Hindlimb muscle (tissue), 1 donor: ENCODE results near the gene SERAC1. TPM values are rescaled to one million over a fixed set of nuclear protein-coding genes. Genes with fewer than 3 reads are reported as not detected.

Experiments
- DNase-seq: peaks from one replicate; pipeline ENCODE4 v3.0.0-alpha.2; 2013
- polyA plus RNA-seq: library from polyadenylated mRNA; unstranded; fragments of 120-200 nt; gene quantifications from one replicate; pipeline ENCODE4 v1.2.1, GENCODE V29; 2013; ENCODE audit not compliant: insufficient read length

SERAC1 gene
- polyA plus RNA-seq, 1 donor: 5.8 TPM

DNA sequence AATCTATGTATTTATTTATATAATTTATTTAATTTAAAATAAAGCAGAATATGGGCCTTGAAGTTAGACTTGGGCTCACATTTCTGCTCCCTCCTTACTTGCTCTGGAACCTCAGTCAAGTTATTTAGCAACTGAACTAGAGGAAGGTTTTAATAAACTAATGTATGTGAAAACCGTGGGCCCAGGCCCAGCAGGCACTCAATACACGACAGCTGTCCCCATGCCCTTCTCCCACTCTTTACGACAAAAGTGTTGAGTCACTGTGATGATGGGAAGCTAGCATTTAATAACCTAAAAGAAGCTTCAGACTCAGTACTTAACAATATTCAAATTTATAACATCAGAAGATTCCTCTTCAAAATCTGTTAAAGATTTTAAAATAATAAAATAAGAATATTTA, 46.7 kb downstream of the SERAC1 start:
- no peak for DNase-seq

DNA sequence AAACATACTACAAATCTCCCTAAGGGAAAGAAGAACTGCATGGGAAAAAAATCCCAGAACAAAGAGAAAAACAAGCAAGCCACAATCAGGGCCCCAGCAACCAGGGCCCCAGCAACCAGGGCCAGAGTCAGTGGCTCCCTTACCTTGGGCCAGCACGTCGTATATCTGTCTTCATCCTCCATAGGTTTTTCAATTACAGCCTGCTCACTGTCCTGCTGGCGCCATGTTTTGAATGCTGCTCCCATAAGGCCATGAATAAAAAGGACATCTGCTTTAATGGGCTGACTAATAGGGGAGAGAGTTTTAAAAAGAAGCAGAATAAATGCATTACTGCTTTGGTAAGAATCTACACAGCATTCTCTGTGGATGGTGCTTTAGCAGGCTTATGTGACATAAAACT, 49.2 kb downstream of the SERAC1 start:
- no peak for DNase-seq

DNA sequence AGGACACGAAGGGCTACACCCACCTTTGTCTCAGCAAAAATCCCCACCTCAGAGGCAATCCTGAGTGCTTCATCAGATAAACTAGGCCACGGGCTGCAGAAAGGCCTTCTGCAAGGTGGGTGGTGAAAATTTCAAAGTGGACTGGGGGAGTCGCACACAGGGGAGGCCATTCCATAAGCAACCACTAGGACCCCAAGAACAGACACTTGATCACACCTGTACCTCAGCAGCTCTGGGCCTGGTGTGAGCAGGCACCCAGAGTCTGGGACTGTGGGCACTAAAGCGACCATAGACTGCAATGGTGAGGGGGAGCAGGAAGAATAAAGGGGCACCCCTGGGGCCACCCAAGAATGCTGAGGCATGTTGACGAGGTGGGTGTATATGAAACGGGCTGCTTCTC, 52.6 kb downstream of the SERAC1 start:
- no peak for DNase-seq

DNA sequence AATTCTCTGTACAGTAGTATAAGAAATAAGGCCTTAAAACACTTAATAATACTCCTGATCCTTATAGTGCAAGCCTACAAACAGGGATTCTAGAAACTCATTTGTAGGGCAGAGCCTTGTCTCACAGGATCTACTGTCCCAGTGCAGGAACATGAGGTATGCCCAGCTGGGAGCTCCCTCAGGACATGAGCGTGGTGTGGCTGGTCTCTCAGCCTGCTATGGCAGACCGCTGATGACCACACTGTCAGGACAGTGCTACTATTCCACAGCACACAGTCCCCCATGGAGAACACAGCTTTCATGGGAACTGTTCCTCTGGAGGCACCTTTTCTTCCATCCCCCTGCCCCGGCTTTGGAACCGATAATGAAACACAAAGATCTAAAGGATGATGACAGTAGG, 53.0 kb downstream of the SERAC1 start:
- DNase-seq: no peak

DNA sequence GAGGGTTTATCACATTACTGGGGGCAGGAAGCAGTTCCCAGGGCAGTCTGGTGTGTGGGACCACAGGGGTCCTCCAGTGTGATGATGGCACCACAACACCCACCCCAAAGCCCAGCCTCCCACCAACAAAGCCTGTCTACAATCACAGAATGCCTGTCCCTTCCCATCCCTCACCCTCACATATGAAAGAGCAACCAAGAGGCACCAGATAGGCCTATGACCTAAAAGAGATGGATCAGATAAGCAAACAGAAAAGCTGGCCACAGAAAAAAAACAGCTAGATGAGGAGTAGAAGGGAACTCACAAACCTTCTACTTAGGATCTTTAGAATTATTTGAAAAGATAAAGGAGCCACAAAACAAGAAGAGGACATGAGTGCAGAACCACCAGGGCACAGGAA, 54.3 kb downstream of the SERAC1 start:
- peak; percentile 3 for DNase-seq

DNA sequence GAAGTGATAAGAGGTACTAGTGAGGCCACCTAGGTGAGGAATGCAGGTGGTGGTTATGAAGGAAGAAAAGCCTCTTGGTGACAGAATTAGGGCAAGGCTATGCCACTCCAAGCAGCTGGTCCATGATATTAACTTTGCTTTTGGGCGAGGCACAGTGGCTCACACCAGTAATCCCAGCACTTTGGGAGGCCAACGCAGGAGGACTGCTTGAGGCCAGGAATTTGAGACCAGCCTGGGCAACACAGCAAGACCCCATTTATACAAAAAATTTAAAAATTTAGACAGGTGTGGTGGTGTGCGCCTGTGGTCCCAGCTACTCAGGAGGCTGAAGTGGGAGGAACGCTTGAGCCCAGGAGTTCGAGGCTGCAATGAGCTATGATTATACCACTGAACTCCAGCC, 56.1 kb downstream of the SERAC1 start:
- no peak for DNase-seq

DNA sequence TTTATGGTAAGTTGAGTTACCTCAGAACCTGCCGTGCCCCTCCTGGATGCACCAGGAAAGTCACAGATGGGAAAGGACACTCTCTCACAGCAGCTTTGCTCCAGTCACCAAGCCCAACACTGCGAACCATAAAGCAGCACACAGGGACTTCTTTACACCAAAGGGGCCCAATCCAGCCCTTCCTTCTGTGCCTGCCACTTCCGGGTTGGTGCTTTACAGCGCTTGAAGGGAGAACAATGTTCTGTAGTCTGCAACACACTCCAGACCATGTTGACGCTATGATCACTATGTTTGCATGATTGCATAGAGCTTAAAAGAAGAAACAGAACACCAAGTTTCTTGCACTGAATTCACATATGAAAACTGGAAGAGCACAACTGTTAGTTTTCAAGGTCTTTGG, 57.1 kb downstream of the SERAC1 start:
- DNase-seq: no peak

DNA sequence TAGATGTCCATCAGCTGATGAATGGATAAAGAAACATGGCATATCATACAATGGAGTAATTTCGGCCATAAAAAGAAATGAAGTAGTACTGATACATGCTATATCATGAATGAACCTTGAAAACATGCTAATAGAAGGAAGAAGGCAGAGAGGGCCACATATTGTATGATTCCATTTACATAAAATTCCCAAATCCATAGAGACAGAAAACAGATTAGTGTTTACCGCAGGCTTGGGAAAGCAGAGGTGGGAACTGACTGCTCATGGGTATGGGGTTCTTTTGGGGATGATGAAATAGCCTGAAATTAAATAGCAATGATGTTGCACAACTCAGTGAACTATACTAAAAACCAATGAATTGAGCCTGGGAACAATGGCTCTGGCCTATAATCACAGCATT, 58.3 kb downstream of the SERAC1 start:
- no peak for DNase-seq

DNA sequence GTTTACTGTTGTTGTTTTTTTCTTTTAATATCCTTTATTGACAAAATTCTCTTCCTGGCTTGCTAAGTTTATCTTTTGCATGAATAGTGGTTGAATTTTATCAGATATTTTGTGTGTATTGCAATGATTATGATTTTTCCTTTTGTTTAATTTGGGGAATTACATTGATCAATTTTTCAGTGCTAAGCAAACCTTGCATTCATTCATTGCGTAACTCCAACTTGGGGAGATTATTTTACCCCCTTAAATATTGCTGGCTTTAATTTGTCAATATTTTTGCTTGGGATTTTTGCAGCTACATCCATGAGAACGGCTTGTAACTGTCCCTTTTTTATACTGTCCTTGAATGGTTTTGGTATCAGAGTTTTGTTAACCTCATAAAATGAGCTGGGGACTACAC, 63.4 kb downstream of the SERAC1 start:
- no peak for DNase-seq

DNA sequence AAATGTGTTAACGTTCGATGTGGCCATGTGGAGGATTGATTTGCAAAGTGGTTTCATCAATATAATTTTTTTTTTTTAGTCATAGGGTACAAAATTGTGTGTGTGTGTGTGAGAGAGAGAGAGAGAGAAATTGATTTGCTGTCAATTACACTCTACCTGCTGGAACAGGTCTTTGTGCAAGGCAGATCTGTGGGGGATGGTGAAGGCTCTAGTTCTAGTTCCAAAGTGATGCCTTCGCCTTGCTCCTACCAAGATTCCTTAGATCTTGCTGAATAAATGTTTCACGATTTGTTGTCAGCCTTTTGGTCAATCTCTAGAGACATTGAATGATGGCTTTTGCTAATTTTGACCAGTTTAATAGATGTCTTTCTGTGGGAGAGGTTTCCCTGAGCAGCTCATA, 64.8 kb downstream of the SERAC1 start:
- DNase-seq: no peak

DNA sequence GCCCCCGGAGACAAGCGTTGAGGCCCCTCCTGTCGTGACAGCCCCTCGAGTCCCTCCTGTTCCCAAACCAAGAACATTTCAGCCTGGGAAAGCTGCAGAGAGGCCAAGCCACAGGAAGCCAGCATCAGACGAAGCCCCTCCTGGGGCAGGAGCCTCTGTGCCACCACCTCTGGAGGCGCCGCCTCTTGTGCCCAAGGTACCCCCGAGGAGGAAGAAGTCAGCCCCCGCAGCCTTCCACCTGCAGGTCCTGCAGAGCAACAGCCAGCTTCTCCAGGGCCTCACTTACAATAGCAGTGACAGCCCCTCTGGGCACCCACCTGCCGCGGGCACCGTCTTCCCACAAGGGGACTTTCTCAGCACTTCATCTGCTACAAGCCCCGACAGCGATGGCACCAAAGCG, 72.4 kb downstream of the SERAC1 start:
- no peak for DNase-seq

DNA sequence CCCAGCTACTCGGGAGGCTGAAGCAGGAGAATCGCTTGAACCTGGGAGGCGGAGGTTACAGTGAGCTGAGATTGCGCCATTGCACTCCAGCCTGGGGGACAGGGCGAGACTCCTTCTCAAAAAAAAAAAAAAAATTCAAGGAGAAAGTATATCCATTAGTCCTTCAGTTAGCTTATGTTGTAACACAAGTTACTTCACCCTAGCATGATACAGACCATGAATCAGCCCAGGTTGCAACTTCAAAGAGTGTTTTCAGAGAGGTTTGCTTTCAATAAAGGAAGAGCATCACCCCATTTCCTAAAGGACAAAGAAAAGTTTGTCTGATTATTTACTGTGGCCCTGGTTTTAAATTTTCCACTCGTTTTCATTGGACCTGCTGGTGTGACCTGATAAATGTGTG, 73.0 kb downstream of the SERAC1 start:
- no peak for DNase-seq

DNA sequence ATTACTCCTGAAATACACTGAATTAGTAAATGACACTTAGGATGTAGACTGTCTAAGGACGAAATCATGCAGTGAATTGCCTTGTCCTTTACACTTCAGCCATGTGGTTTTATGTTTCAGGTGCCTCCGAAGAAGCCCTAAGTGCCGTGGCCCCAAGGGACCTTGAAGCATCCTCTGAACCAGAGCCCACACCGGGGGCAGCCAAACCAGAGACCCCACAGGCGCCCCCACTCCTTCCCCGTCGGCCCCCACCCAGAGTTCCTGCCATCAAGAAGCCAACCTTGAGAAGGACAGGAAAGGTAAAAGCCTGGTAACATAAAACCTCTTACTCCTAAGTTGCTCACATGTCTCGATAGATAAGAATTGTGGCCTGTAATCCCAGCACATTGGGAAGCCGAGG, 75.3 kb downstream of the SERAC1 start:
- no peak for DNase-seq

DNA sequence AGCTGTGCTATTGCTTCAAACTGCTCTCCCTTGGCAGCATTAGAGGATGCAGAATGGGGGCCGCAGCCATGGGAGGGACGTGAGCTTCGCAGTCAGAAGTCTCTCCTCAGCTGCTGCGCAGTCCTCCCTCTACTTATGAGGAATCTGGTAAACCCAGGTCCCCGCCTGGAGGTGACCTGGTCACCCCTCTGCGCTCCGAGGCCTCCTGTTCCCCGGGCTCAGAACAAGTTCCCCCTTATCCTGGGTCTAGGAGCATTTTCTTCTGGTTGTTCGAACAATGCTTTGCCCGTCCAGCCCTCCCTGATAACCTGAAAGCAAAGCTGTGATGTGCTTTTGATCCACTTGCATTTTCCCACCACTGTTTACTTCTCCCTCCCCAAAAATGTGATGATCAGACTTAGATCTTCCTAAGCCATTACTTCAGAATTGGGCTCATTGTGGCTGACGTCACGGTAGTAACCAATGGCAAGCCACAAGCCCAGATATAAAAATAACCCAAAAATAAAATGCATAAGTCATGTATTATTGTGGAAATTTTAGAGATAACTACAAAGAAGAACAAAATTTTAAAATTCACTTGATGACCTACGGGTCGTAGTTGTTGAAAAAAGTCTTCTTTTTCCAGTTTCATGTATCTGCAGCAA, 80.7 kb downstream of the SERAC1 start:
- DNase-seq: no peak

DNA sequence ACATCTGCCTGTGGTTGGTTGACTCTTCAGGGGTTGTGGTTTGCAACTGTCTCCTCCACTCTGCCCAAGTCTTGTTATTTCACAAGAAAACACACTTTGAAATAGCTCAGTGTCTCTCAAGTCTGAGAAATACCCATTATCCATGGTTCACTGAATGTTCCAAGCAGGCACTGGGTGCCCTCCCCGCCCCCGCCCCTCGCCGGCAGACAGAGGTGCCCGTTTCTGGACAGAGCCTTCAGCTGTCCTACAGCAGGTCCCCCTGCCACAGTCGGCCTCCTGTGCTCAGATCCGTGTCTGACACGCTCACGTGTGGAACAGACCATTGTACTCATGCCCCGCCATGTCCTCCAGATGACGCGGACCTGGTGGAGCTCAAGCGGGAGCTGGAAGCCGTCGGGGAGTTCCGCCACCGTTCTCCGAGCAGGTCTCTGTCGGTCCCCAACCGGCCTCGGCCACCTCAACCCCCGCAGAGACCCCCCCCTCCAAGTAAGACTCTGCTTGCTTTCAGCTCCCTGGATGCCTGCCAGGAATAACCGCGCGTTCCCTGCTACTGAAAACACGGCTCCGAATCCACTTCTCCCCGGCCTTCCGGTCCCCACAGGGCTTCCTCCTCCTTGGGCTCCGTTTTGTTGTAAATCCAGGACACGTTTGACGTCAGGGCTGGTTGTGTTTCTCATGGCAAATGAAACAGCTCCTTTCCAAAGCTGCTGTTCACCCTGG, 81.4 kb downstream of the SERAC1 start:
- DNase-seq: no peak

DNA sequence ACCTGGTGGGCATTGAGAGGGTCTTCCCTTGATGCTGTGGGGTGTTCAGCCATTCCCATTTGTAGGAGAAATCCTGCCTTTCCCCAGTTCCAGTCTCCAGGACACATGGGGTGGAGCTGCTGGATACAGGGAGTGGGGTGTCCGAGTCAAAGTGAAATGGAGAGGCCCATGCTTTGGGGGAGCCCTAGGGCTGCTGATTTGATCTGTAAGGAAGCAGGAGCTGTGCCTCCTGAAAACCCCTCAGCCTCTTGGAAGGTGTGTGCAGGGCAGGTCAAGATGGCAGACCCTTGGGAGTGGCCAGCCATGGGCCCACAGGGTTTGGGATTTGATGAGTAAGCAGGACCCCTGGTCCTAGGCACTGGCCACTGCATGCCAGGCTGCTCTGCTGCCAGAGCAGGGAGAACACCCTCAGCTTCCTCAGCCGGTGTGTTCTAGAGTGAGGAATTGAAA, 82.0 kb downstream of the SERAC1 start:
- no peak for DNase-seq

DNA sequence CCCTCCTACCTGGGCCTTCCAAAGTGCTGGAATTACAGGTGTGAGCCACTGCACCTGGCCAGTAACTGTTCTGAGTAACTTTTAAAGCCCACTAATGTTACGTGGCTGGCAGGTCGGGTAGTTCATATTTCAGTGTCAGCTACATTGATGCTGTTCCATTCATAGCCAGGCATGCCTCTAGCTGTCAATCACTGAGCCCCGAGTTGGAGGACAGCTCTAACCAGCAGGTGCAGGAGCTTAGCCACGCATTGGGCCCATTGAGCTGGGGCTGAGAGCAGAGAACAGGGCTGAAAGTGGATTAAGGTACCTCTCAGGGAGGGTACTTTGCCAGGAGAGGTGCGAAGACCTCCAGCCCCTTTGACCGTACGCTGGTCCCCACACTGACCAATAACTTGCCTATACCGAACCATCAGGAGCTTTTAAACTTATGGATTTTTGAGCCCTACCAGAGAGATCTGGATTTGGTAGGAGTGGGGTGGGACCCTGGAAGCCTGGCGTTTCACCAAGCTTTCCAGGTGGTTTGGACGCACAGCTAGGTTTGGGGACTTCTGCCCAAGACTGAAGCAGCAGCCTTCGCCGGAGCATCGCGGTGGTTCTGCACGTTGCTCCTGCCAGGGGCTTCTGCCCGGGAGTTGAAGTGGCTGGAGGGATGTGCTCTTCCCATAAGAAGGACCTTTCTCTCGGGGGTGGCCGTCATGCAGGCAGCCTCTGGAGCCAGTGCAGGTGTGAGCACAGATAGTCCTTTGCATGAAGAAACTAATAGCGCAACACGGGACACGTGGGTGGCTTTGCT, 82.6 kb downstream of the SERAC1 start:
- no peak for DNase-seq

DNA sequence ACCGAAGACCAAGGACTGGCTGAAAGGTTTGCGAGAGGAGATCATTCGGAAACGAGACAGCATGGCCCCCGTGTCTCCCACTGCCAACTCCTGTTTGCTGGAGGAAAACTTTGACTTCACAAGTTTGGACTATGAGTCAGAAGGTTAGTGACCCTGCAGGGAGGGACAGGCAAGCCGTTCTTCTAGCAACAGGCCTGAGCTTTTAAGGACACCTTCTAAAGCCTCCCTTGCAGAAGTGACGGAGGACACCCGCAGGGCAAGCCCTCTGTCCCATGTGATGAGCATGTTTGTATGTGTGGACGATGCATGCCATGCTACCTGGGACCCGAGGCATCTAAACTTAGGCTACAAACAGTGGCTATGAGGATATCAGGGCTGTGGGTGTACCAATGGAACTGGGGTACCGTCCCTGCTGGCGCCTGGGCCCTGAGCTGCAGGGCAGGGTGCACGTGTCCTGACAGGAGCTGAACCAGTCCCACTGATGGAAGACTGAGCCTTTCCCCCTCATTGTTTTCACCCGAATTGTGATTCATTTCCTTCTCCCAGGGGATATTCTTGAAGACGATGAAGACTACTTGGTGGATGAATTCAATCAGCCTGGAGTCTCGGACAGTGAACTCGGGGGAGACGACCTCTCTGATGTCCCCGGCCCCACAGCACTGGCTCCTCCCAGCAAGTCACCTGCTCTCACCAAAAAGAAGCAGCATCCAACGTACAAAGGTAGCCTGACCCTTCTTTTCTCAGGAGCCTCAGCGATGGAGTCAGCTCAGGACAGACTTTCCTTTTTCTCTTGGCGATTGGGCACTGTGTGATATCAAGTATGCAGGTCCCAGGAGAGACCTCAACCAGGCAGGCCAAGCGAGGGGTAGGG, 84.4 kb downstream of the SERAC1 start:
- no peak for DNase-seq

DNA sequence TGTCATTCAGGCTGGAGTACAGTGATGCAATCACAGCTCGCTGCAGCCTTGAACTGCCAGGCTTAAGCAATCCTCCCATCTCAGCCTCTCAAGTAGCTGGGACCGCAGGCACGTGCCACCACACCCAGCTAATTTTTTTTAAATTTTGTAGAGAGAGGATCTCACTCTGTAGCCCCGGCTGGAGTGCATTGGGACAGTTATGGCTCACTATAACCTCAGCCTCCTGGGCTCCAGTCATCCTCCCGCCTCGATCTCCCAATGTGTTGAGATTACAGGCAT, 86.5 kb downstream of the SERAC1 start:
- DNase-seq: no peak

DNA sequence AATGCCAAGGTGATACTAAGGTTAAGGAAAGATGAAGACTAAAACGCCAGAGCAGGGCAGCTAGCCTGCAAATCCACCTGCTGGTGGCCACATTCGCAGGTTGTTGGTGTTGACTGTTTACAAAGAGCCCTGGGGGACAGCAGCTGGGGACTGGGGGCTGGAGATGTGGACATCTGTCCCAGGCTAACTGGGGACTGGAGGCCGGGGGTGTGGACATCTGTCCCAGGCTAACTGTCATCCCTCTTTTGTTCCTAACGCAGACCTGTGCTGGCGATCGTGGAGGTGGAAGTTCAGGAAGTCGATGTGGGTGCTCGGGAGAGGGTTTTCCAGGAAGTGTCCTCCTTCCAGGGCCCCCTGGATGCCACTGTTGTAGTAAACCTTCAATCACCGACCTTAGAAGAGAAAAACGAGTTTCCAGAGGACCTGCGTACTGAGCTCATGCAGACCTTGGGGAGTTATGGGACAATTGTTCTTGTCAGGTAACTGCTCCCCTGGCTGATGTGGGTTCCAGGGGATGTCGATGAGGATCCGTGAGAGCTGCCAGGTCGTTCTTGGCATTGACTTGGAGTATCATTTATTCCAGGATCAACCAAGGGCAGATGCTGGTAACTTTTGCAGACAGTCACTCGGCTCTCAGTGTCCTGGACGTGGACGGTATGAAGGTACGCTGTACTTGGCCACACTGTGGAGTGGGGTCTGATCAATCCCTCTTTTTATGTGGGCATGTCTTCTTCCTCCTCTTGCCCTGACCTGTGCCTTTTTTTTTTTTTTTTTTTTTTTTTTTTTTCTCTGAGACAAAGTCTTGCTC, 87.0 kb downstream of the SERAC1 start:
- DNase-seq: no peak

DNA sequence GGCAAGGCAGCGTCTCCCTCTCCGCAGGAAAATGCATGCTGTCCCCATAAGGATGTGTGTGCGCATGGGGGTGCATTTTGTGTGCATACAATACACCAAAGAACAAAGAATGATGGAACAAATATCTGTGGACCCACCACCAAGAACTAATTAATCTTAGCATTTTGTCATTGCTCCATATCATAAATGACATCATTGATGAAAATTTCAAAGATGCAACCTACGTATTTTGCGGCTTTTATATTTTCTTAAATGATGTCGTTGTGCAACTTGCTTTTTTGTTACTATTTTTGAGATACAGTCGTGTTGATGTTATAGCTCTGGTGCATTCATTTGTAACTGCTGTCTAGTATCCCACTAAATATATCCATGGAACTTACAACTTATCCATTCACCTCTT, 89.7 kb downstream of the SERAC1 start:
- DNase-seq: no peak

DNA sequence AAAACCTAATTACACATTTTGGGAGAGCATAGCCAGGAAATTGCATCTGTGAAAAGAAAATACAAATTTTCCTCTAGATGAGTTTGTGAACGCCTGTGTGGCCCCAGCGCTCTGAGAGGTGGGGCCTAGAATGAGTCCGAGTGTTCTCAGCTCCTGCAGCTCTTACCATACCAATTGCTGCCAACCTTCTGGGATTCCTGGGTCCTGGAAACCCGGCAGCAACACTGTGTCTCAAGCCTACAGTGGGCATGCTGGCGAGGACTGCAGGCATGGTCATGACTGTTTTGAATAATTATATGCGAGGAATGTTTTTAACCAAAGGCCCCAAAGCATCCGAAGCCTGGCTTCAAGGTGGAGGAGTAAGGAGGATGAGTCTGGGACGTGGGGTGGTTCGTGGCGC, 90.4 kb downstream of the SERAC1 start:
- no peak for DNase-seq
